ENCODE measurements around the gene L3HYPDH. TPM values are rescaled to one million over a fixed set of nuclear protein-coding genes. Genes with fewer than 3 reads are reported as not detected.

The L3HYPDH gene
- polyA plus RNA-seq, 1 donor from 2014 or later: 14.9 TPM

- no peaks in the 10 kb centered on the region for H3K36me3 ChIP-seq (ENCODE audit: insufficient read depth, low read length)
- TF ChIP-seq SMC3 (conservative IDR thresholded peaks at IDR 0.05; ENCODE audit: poor library complexity) (no peak), EZH2 (IDR thresholded peaks at IDR 0.05; ENCODE audit: borderline replicate concordance, insufficient read depth, low read length, poor library complexity, severe bottlenecking) (no peak), TAF1 (IDR thresholded peaks at IDR 0.05; ENCODE audit: low read depth) (no peak), POLR2AphosphoS5 (IDR thresholded peaks at IDR 0.05) (no peak), EP300 (conservative IDR thresholded peaks at IDR 0.05; ENCODE audit: poor library complexity, severe bottlenecking) (no peak), RAD21 (conservative IDR thresholded peaks at IDR 0.05) (no peak), CTCF (IDR thresholded peaks at IDR 0.05; ENCODE audit: poor library complexity, severe bottlenecking) (no peak)
- TF ChIP-seq, protein P1, sequence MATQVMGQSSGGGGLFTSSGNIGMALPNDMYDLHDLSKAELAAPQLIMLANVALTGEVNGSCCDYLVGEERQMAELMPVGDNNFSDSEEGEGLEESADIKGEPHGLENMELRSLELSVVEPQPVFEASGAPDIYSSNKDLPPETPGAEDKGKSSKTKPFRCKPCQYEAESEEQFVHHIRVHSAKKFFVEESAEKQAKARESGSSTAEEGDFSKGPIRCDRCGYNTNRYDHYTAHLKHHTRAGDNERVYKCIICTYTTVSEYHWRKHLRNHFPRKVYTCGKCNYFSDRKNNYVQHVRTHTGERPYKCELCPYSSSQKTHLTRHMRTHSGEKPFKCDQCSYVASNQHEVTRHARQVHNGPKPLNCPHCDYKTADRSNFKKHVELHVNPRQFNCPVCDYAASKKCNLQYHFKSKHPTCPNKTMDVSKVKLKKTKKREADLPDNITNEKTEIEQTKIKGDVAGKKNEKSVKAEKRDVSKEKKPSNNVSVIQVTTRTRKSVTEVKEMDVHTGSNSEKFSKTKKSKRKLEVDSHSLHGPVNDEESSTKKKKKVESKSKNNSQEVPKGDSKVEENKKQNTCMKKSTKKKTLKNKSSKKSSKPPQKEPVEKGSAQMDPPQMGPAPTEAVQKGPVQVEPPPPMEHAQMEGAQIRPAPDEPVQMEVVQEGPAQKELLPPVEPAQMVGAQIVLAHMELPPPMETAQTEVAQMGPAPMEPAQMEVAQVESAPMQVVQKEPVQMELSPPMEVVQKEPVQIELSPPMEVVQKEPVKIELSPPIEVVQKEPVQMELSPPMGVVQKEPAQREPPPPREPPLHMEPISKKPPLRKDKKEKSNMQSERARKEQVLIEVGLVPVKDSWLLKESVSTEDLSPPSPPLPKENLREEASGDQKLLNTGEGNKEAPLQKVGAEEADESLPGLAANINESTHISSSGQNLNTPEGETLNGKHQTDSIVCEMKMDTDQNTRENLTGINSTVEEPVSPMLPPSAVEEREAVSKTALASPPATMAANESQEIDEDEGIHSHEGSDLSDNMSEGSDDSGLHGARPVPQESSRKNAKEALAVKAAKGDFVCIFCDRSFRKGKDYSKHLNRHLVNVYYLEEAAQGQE (IDR thresholded peaks at IDR 0.05; ENCODE audit: borderline replicate concordance): no peak
- H3K4me2 ChIP-seq (ENCODE audit: low read length): no peak overlapping the region
- H2AFZ ChIP-seq (ENCODE audit: low read depth, low read length): no peak overlapping the region
- H3K9ac ChIP-seq (ENCODE audit: low read length): no peak overlapping the region
- H3K9me2 ChIP-seq (ENCODE audit: insufficient read depth, low read length): no peaks in the 10 kb centered on the region
- no peaks in the 10 kb centered on the region for H3K27me3 ChIP-seq (ENCODE audit: insufficient read depth, low read depth, low read length)
- no peaks in the 10 kb centered on the region for H4K20me1 ChIP-seq (ENCODE audit: insufficient read depth)
- no peak overlapping the region for H3K27ac ChIP-seq (ENCODE audit: low read length)
- peaks cover 20% of the 10 kb centered on the region for H3K79me2 ChIP-seq (replicated peaks; ENCODE audit: insufficient read depth, low read length)
- no peaks in the 10 kb centered on the region for H3F3A ChIP-seq (ENCODE audit: insufficient read depth, low read length, poor library complexity, severe bottlenecking)
- no peaks in the 10 kb centered on the region for H3K9me3 ChIP-seq (ENCODE audit: low read length)
- H3K4me3 ChIP-seq (ENCODE audit: low read length): peak overlapping the region; percentile 88
Measured at GRCh38 chr14:59481871-59482540, 2.2 kb downstream of the L3HYPDH start.

- Histone ChIP-seq H3K79me2 (replicated peaks; ENCODE audit: insufficient read depth, low read length) (peaks cover 14% of the 10 kb centered on the region), H3K9me3 (ENCODE audit: low read length) (no peaks in the 10 kb centered on the region), H4K20me1 (ENCODE audit: insufficient read depth) (no peaks in the 10 kb centered on the region), H3K4me3 (ENCODE audit: low read length) (no peak overlapping the region), H3K36me3 (ENCODE audit: insufficient read depth, low read length) (no peaks in the 10 kb centered on the region), H3K27ac (ENCODE audit: low read length) (no peak overlapping the region), H2AFZ (ENCODE audit: low read depth, low read length) (no peak overlapping the region), H3K4me2 (ENCODE audit: low read length) (no peak overlapping the region), H3K9ac (ENCODE audit: low read length) (no peak overlapping the region), H3K9me2 (ENCODE audit: insufficient read depth, low read length) (no peaks in the 10 kb centered on the region), H3K27me3 (ENCODE audit: insufficient read depth, low read depth, low read length) (no peaks in the 10 kb centered on the region), H3F3A (ENCODE audit: insufficient read depth, low read length, poor library complexity, severe bottlenecking) (no peaks in the 10 kb centered on the region)
- no peak for TF ChIP-seq EZH2 (IDR thresholded peaks at IDR 0.05; ENCODE audit: borderline replicate concordance, insufficient read depth, low read length, poor library complexity, severe bottlenecking)
- TF ChIP-seq POLR2AphosphoS5 (IDR thresholded peaks at IDR 0.05): no peak
- TF ChIP-seq MXI1 (conservative IDR thresholded peaks at IDR 0.05; ENCODE audit: poor library complexity, severe bottlenecking): no peak
- no peak for TF ChIP-seq CTCF (IDR thresholded peaks at IDR 0.05; ENCODE audit: poor library complexity, severe bottlenecking)
- TF ChIP-seq, protein P1 (IDR thresholded peaks at IDR 0.05; ENCODE audit: borderline replicate concordance): no peak
- no peak for TF ChIP-seq SMC3 (conservative IDR thresholded peaks at IDR 0.05; ENCODE audit: poor library complexity)
- TF ChIP-seq TAF1 (IDR thresholded peaks at IDR 0.05; ENCODE audit: low read depth): no peak
- TF ChIP-seq RAD21 (conservative IDR thresholded peaks at IDR 0.05): no peak
- no peak for TF ChIP-seq EP300 (conservative IDR thresholded peaks at IDR 0.05; ENCODE audit: poor library complexity, severe bottlenecking)
Measured at GRCh38 chr14:59481407-59481806, 2.8 kb downstream of the L3HYPDH start.
